K562 (cell line): ENCODE measurements around the gene CLK3. TPM values are rescaled to one million over a fixed set of nuclear protein-coding genes. Genes with fewer than 3 reads are reported as not detected.

Experiments used
- ARID2 ChIP-seq: fragments of 450-650 bp; IDR thresholded peaks from 2 replicates; pipeline ENCODE4 v1.6.1; 2017; ENCODE audit warnings: antibody characterized with exemption, mild to moderate bottlenecking
- ARID3B ChIP-seq: fragments of 250-450 bp; sonication (Bioruptor Pico); IDR thresholded peaks from 2 replicates; pipeline ENCODE4 v1.4.0; 2020; ENCODE audit warnings: borderline replicate concordance
- CREB1 ChIP-seq, 2 experiments: sonication (generic) in 1 of 2; formaldehyde crosslinking in 1 of 2; IDR thresholded peaks; 2 replicates each; pipeline versions ENCODE4 v1.6.1 to v1.8.0; 2012 to 2022; ENCODE audit warnings: inconsistent platforms in 1 of 2, mild to moderate bottlenecking in 1 of 2, missing genetic modification reagents in 1 of 2, moderate library complexity in 1 of 2
- CREB3L1 ChIP-seq: fragments of 450-650 bp; IDR thresholded peaks from 2 replicates; pipeline ENCODE4 v1.6.1; 2014; ENCODE audit warnings: low read depth, mild to moderate bottlenecking, moderate library complexity, borderline replicate concordance
- ESRRA ChIP-seq: fragments of 450-650 bp; IDR thresholded peaks from 2 replicates; pipeline ENCODE4 v1.6.1; 2014; ENCODE audit warnings: low read depth, mild to moderate bottlenecking, moderate library complexity, borderline replicate concordance
- ETS2 ChIP-seq: IDR thresholded peaks from 2 replicates; pipeline ENCODE4 v1.6.1; 2016; ENCODE audit warnings: borderline replicate concordance, missing genetic modification characterization, mild to moderate bottlenecking, moderate library complexity, missing compliant biosample characterization; ENCODE audit not compliant: poor library complexity, severe bottlenecking
- MAFG ChIP-seq: fragments of 450-650 bp; conservative IDR thresholded peaks from 2 replicates; pipeline ENCODE4 v1.6.1; 2016; ENCODE audit warnings: missing genetic modification characterization, missing compliant biosample characterization
- MITF ChIP-seq: IDR thresholded peaks from 2 replicates; pipeline ENCODE4 v1.6.1; 2014; ENCODE audit warnings: antibody characterized with exemption
- NFYB ChIP-seq: IDR thresholded peaks from 2 replicates; pipeline ENCODE4 v1.6.1; 2011; ENCODE audit warnings: mild to moderate bottlenecking, moderate library complexity; ENCODE audit not compliant: insufficient read length; ENCODE audit errors: extremely low read depth
- NONO ChIP-seq, 2 experiments: fragments of 200-400 bp in 1 of 2; fragments of 450-650 bp in 1 of 2; formaldehyde crosslinking in 1 of 2; IDR thresholded peaks; 2 replicates each; pipeline ENCODE4 v1.6.1; 2017; ENCODE audit warnings: low read depth in 2 of 2, mild to moderate bottlenecking in 2 of 2, moderate library complexity in 2 of 2, low read length in 1 of 2
- NRF1 ChIP-seq, 2 experiments: fragments of 450-650 bp; IDR thresholded peaks in 1 of 2; conservative IDR thresholded peaks in 1 of 2; 2 replicates each; pipeline ENCODE4 v1.6.1; 2014; ENCODE audit warnings: mild to moderate bottlenecking in 2 of 2
- POLR2A ChIP-seq: fragments of 450-650 bp; conservative IDR thresholded peaks from 2 replicates; pipeline ENCODE4 v1.6.1; 2016
- RUNX1 ChIP-seq: sonication (generic); IDR thresholded peaks from 2 replicates; pipeline ENCODE4 v1.6.1; 2016; ENCODE audit warnings: antibody characterized with exemption, low read depth
- SMARCE1 ChIP-seq: fragments of 450-650 bp; IDR thresholded peaks from 2 replicates; pipeline ENCODE4 v1.7.1; 2016; ENCODE audit warnings: mild to moderate bottlenecking
- SREBF1 ChIP-seq: fragments of 150-350 bp; IDR thresholded peaks from 2 replicates; pipeline ENCODE4 v1.6.1; 2014; ENCODE audit warnings: antibody characterized with exemption, low read depth, low read length, borderline replicate concordance
- TEAD4 ChIP-seq, 2 experiments: sonication (generic) in 1 of 2; formaldehyde crosslinking in 1 of 2; IDR thresholded peaks; 2 replicates each; pipeline versions ENCODE4 v1.6.1 to v1.8.0; 2012 to 2022; ENCODE audit warnings: borderline replicate concordance in 1 of 2, inconsistent platforms in 1 of 2, low read length in 1 of 2, mild to moderate bottlenecking in 1 of 2, missing genetic modification reagents in 1 of 2
- ZNF778 ChIP-seq: fragments of 450-650 bp; formaldehyde crosslinking; IDR thresholded peaks from 2 replicates; pipeline ENCODE4 v1.4.0; 2020; ENCODE audit warnings: mild to moderate bottlenecking, moderate library complexity
- polyA plus RNA-seq, 8 experiments: library from polyadenylated mRNA; depleted of rRNA in 4 of 8; stranded (reverse) in 5 of 8; unstranded in 3 of 8; fragments of >200 nt; fragmentation: Nextera tagmentation in 2 of 8; fragmentation: Illumina TruSeq in 1 of 8; extraction: Ambion mirVana in 2 of 8; extraction: Trizol in 1 of 8; gene quantifications; 2 replicates each; pipeline versions ENCODE4 v1.2.1 to v1.2.3, GENCODE V29; 2011 to 2014; ENCODE audit warnings: inconsistent platforms in 1 of 8, missing spikeins in 1 of 8
- total RNA-seq, 7 experiments: library from RNA; depleted of rRNA in 6 of 7; stranded (reverse); fragments of >200 nt in 6 of 7; fragmentation: Illumina TruSeq in 2 of 7; extraction: Trizol in 2 of 7; gene quantifications; 2 replicates each; pipeline versions ENCODE4 v1.2.1 to v1.2.3, GENCODE V29; 2011 to 2021; ENCODE audit warnings: low replicate concordance in 1 of 7
- TF ChIP-seq, protein P1 (sequence below): fragments of 450-650 bp; formaldehyde crosslinking; IDR thresholded peaks from 2 replicates; pipeline ENCODE4 v1.4.0; 2020; ENCODE audit warnings: mild to moderate bottlenecking, moderate library complexity
- TF ChIP-seq, protein P2 (sequence below), 2 experiments: fragments of 200-800 bp in 1 of 2; sonication (Bioruptor generic) in 1 of 2; sonication (generic) in 1 of 2; formaldehyde crosslinking in 1 of 2; IDR thresholded peaks in 1 of 2; conservative IDR thresholded peaks in 1 of 2; 2 replicates each; pipeline versions ENCODE4 v1.5.0 to v1.6.1; 2016 to 2020; ENCODE audit warnings: missing compliant biosample characterization in 1 of 2, missing genetic modification characterization in 1 of 2, missing genetic modification reagents in 1 of 2

The CLK3 gene
- total and polyA plus RNA-seq, 9 of the 15 experiments (the other 6 are each of a cell fraction or from before 2014, with no cell fraction given): 1.2 to 95.2 (median 51.7) TPM

- no peak for TF ChIP-seq NRF1 (conservative IDR thresholded peaks at IDR 0.05 in 1 of 2, IDR thresholded peaks at IDR 0.05 in 1 of 2)
- peak; percentile 94 for TF ChIP-seq TEAD4 (IDR thresholded peaks at IDR 0.05; ENCODE audit: low read length)
- TF ChIP-seq TEAD4 (CRISPR knock-in tag; IDR thresholded peaks at IDR 0.05; ENCODE audit: borderline replicate concordance): no peak
- no peak for TF ChIP-seq NFYB
- TF ChIP-seq, protein P1, sequence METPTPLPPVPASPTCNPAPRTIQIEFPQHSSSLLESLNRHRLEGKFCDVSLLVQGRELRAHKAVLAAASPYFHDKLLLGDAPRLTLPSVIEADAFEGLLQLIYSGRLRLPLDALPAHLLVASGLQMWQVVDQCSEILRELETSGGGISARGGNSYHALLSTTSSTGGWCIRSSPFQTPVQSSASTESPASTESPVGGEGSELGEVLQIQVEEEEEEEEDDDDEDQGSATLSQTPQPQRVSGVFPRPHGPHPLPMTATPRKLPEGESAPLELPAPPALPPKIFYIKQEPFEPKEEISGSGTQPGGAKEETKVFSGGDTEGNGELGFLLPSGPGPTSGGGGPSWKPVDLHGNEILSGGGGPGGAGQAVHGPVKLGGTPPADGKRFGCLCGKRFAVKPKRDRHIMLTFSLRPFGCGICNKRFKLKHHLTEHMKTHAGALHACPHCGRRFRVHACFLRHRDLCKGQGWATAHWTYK (CRISPR knock-in tag): peak; percentile 80; the same call in 1 of the 2 replicates
- peak in 1 of 2 experiments; percentile 90; a peak in 2 of 4 replicates for TF ChIP-seq NONO (IDR thresholded peaks at IDR 0.05; ENCODE audit: low read depth in 2 of 2, low read length in 1 of 2)
- TF ChIP-seq SREBF1: no peak
- TF ChIP-seq ZNF778 (CRISPR knock-in tag): no peak
- TF ChIP-seq ESRRA: no peak
- no peak for TF ChIP-seq ARID3B (CRISPR knock-in tag)
- TF ChIP-seq ARID2: no peak
- TF ChIP-seq RUNX1: 0 out of 2 replicates have a peak, but pooled peaks have one; percentile 78
- TF ChIP-seq MAFG (tag): no peak; the same call in 1 of the 2 replicates
- TF ChIP-seq, protein P2, sequence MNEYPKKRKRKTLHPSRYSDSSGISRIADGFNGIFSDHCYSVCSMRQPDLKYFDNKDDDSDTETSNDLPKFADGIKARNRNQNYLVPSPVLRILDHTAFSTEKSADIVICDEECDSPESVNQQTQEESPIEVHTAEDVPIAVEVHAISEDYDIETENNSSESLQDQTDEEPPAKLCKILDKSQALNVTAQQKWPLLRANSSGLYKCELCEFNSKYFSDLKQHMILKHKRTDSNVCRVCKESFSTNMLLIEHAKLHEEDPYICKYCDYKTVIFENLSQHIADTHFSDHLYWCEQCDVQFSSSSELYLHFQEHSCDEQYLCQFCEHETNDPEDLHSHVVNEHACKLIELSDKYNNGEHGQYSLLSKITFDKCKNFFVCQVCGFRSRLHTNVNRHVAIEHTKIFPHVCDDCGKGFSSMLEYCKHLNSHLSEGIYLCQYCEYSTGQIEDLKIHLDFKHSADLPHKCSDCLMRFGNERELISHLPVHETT (CRISPR knock-in tag; conservative IDR thresholded peaks at IDR 0.05 in 1 of 2, IDR thresholded peaks at IDR 0.05 in 1 of 2): peak in 1 of 2 experiments; percentile 87; a peak in 2 of 4 replicates
- no peak for TF ChIP-seq CREB3L1
- peak; percentile 86 for TF ChIP-seq SMARCE1
- TF ChIP-seq CREB1 (IDR thresholded peaks at IDR 0.05): peak; percentile 68
- no peak for TF ChIP-seq CREB1 (CRISPR knock-in tag; IDR thresholded peaks at IDR 0.05)
- TF ChIP-seq ETS2 (tag): no peak
- TF ChIP-seq POLR2A: no peak
- no peak for TF ChIP-seq MITF
Measured at GRCh38 chr15:74610302-74610951, 5.2 kb upstream of the CLK3 start (continued).
